ENCODE measurements around the gene SSPN. TPM values are rescaled to one million over a fixed set of nuclear protein-coding genes. Genes with fewer than 3 reads are reported as not detected.

SSPN gene
- total RNA-seq, 1 donor from 2014 or later = 6.3 TPM

- no peaks in the 10 kb centered on the region for H3K36me3 Mint-ChIP-seq (ENCODE audit: low read depth, unreplicated experiment)
- H3K4me3 Mint-ChIP-seq (ENCODE audit: unreplicated experiment) = no peak overlapping the region
- DNase-seq (ENCODE audit: low read depth) = peak; percentile 76
- FAIRE-seq = no peak
- H3K9ac ChIP-seq (ENCODE audit: low read length) = peak overlapping the region; percentile 62
- no peaks in the 10 kb centered on the region for H3K36me3 ChIP-seq (ENCODE audit: insufficient read depth, low read length)
- peak overlapping the region; percentile 32 for H3K4me2 ChIP-seq (ENCODE audit: low read length)
- TF ChIP-seq EZH2 (IDR thresholded peaks at IDR 0.05; ENCODE audit: insufficient read depth, low read length) = no peak
- no peak for TF ChIP-seq CTCF (IDR thresholded peaks at IDR 0.05; ENCODE audit: insufficient read depth, low read depth, low read length)
- H3K27me3 Mint-ChIP-seq (ENCODE audit: low read depth, unreplicated experiment) = no peaks in the 10 kb centered on the region
- H3K27me3 ChIP-seq (ENCODE audit: insufficient read depth, low read length) = no peaks in the 10 kb centered on the region
- H3K79me2 ChIP-seq (ENCODE audit: insufficient read depth, low read length) = no peaks in the 10 kb centered on the region
- peak overlapping the region; percentile 71 for H3K27ac ChIP-seq (ENCODE audit: low read depth, low read length)
- H2AFZ ChIP-seq (ENCODE audit: low read depth, low read length) = no peak overlapping the region
- H3K4me3 ChIP-seq (ENCODE audit: insufficient read depth, low read depth, low read length) = no peak overlapping the region
- H3K4me1 Mint-ChIP-seq (ENCODE audit: low read depth, unreplicated experiment) = peaks cover 36% of the 10 kb centered on the region
- H3K9me3 Mint-ChIP-seq (ENCODE audit: unreplicated experiment) = no peaks in the 10 kb centered on the region
- H4K20me1 ChIP-seq (ENCODE audit: insufficient read depth, low read length) = no peaks in the 10 kb centered on the region
- H3K4me1 ChIP-seq (ENCODE audit: insufficient read depth, low read length) = peaks cover 41% of the 10 kb centered on the region
- no peaks in the 10 kb centered on the region for H3K9me3 ChIP-seq (ENCODE audit: insufficient read depth, low read depth, low read length)
- H3K27ac Mint-ChIP-seq (ENCODE audit: unreplicated experiment) = peak overlapping the region; percentile 59
Measured at GRCh38 chr12:26271024-26271423, 75.7 kb downstream of the SSPN start.

- no peaks in the 10 kb centered on the region for H3K79me2 ChIP-seq (ENCODE audit: insufficient read depth, low read length)
- FAIRE-seq = no peak
- H3K4me1 Mint-ChIP-seq (ENCODE audit: low read depth, unreplicated experiment) = peaks cover 39% of the 10 kb centered on the region
- no peak overlapping the region for H3K4me3 ChIP-seq (ENCODE audit: insufficient read depth, low read depth, low read length)
- TF ChIP-seq EZH2 (IDR thresholded peaks at IDR 0.05; ENCODE audit: insufficient read depth, low read length) (no peak), CTCF (IDR thresholded peaks at IDR 0.05; ENCODE audit: insufficient read depth, low read depth, low read length) (no peak)
- peak overlapping the region; percentile 71 for H3K27ac ChIP-seq (ENCODE audit: low read depth, low read length)
- peak overlapping the region; percentile 59 for H3K27ac Mint-ChIP-seq (ENCODE audit: unreplicated experiment)
- H3K27me3 ChIP-seq (ENCODE audit: insufficient read depth, low read length) = no peaks in the 10 kb centered on the region
- H3K9me3 Mint-ChIP-seq (ENCODE audit: unreplicated experiment) = peaks cover 2% of the 10 kb centered on the region
- H3K9me3 ChIP-seq (ENCODE audit: insufficient read depth, low read depth, low read length) = no peaks in the 10 kb centered on the region
- H2AFZ ChIP-seq (ENCODE audit: low read depth, low read length) = peak overlapping the region; percentile 41
- peak overlapping the region; percentile 32 for H3K4me2 ChIP-seq (ENCODE audit: low read length)
- peak; percentile 92 for DNase-seq (ENCODE audit: low read depth)
- H3K36me3 ChIP-seq (ENCODE audit: insufficient read depth, low read length) = no peaks in the 10 kb centered on the region
- H3K4me1 ChIP-seq (ENCODE audit: insufficient read depth, low read length) = peaks cover 43% of the 10 kb centered on the region
- H3K36me3 Mint-ChIP-seq (ENCODE audit: low read depth, unreplicated experiment) = no peaks in the 10 kb centered on the region
- H3K4me3 Mint-ChIP-seq (ENCODE audit: unreplicated experiment) = no peak overlapping the region
- H4K20me1 ChIP-seq (ENCODE audit: insufficient read depth, low read length) = no peaks in the 10 kb centered on the region
- no peaks in the 10 kb centered on the region for H3K27me3 Mint-ChIP-seq (ENCODE audit: low read depth, unreplicated experiment)
- H3K9ac ChIP-seq (ENCODE audit: low read length) = peak overlapping the region; percentile 62
Measured at GRCh38 chr12:26271889-26272492, 76.6 kb downstream of the SSPN start.

GRCh38 chr12:26272851-26273250, 77.5 kb downstream of the SSPN start:
- no peak overlapping the region for H3K27ac ChIP-seq (ENCODE audit: low read depth, low read length)
- Mint-ChIP-seq H3K9me3 (ENCODE audit: unreplicated experiment) (peaks cover 2% of the 10 kb centered on the region), H3K27ac (ENCODE audit: unreplicated experiment) (no peak overlapping the region), H3K4me1 (ENCODE audit: low read depth, unreplicated experiment) (peaks cover 39% of the 10 kb centered on the region), H3K36me3 (ENCODE audit: low read depth, unreplicated experiment) (no peaks in the 10 kb centered on the region), H3K4me3 (ENCODE audit: unreplicated experiment) (no peak overlapping the region), H3K27me3 (ENCODE audit: low read depth, unreplicated experiment) (no peaks in the 10 kb centered on the region)
- peaks cover 43% of the 10 kb centered on the region for H3K4me1 ChIP-seq (ENCODE audit: insufficient read depth, low read length)
- DNase-seq (ENCODE audit: low read depth) (no peak), FAIRE-seq (no peak)
- no peaks in the 10 kb centered on the region for H3K9me3 ChIP-seq (ENCODE audit: insufficient read depth, low read depth, low read length)
- H4K20me1 ChIP-seq (ENCODE audit: insufficient read depth, low read length) = no peaks in the 10 kb centered on the region
- no peaks in the 10 kb centered on the region for H3K79me2 ChIP-seq (ENCODE audit: insufficient read depth, low read length)
- no peaks in the 10 kb centered on the region for H3K36me3 ChIP-seq (ENCODE audit: insufficient read depth, low read length)
- H3K4me2 ChIP-seq (ENCODE audit: low read length) = no peak overlapping the region
- no peak overlapping the region for H2AFZ ChIP-seq (ENCODE audit: low read depth, low read length)
- H3K9ac ChIP-seq (ENCODE audit: low read length) = no peak overlapping the region
- TF ChIP-seq CTCF (IDR thresholded peaks at IDR 0.05; ENCODE audit: insufficient read depth, low read depth, low read length) (no peak), EZH2 (IDR thresholded peaks at IDR 0.05; ENCODE audit: insufficient read depth, low read length) (no peak)
- no peaks in the 10 kb centered on the region for H3K27me3 ChIP-seq (ENCODE audit: insufficient read depth, low read length)
- H3K4me3 ChIP-seq (ENCODE audit: insufficient read depth, low read depth, low read length) = no peak overlapping the region
